ENCODE data around the gene BST2.
A peak's percentile ranks its signal among the peaks of the same experiment; 100 is the strongest.

The BST2 gene

GRCh38 chr19:17441241-17442021 is 36.0 kb upstream of the BST2 start:
- POLR2A ChIA-PET: interaction anchor here (0.6 to 1.4 kb wide), 6 partner anchors 8 to 418 kb away, joined by 3 to 9 read pairs (median 4); partner anchors contain the start of genes NXNL1 and RPL18A
- no peaks in the 10 kb centered on the region for H3K4me1 ChIP-seq (ENCODE audit: control insufficient read depth, insufficient read depth, low read length)
- TF ChIP-seq ZNF23 (tag by site-specific recombination; IDR thresholded peaks at IDR 0.05; ENCODE audit: borderline replicate concordance) (no peak), ZNF830 (tag by site-specific recombination; IDR thresholded peaks at IDR 0.05; ENCODE audit: low read depth) (no peak), ZNF777 (tag by site-specific recombination; IDR thresholded peaks at IDR 0.05; ENCODE audit: borderline replicate concordance) (no peak), ZNF274 (IDR thresholded peaks at IDR 0.05; ENCODE audit: low read length) (no peak), ZNF274 (tag by site-specific recombination; IDR thresholded peaks at IDR 0.05; ENCODE audit: borderline replicate concordance) (no peak), ZNF654 (tag by site-specific recombination; IDR thresholded peaks at IDR 0.05; ENCODE audit: low read depth) (peak; percentile 91), BCL11B (tag by site-specific recombination; IDR thresholded peaks at IDR 0.05; ENCODE audit: low read depth) (no peak), HOXA7 (CRISPR knock-in tag; IDR thresholded peaks at IDR 0.05; ENCODE audit: borderline replicate concordance) (no peak), ZNF843 (tag by site-specific recombination; IDR thresholded peaks at IDR 0.05) (no peak), SP7 (tag by site-specific recombination; IDR thresholded peaks at IDR 0.05) (0 out of 2 replicates have a peak, but pooled peaks have one; percentile 9), ZNF214 (tag by site-specific recombination; IDR thresholded peaks at IDR 0.05; ENCODE audit: borderline replicate concordance) (no peak), GLIS1 (tag by site-specific recombination; IDR thresholded peaks at IDR 0.05) (no peak), ZNF473 (tag by site-specific recombination; IDR thresholded peaks at IDR 0.05) (no peak), ZNF549 (tag by site-specific recombination; IDR thresholded peaks at IDR 0.05) (no peak), ZNF677 (tag by site-specific recombination; IDR thresholded peaks at IDR 0.05) (no peak), KLF9 (tag by site-specific recombination; IDR thresholded peaks at IDR 0.05; ENCODE audit: low read depth) (no peak), ZBTB17 (tag by site-specific recombination; IDR thresholded peaks at IDR 0.05) (no peak), ZNF121 (tag by site-specific recombination; IDR thresholded peaks at IDR 0.05) (no peak), ZNF211 (tag by site-specific recombination; IDR thresholded peaks at IDR 0.05; ENCODE audit: low read depth) (no peak), ZNF600 (tag by site-specific recombination; IDR thresholded peaks at IDR 0.05) (no peak), KLF1 (tag by site-specific recombination; IDR thresholded peaks at IDR 0.05) (no peak), ZNF404 (tag by site-specific recombination; IDR thresholded peaks at IDR 0.05) (no peak), ZNF2 (tag by site-specific recombination; IDR thresholded peaks at IDR 0.05) (no peak), YY2 (tag by site-specific recombination; IDR thresholded peaks at IDR 0.05) (no peak), KLF8 (tag by site-specific recombination; IDR thresholded peaks at IDR 0.05) (no peak), ZNF114 (tag by site-specific recombination; IDR thresholded peaks at IDR 0.05) (no peak), ZSCAN16 (tag by site-specific recombination; IDR thresholded peaks at IDR 0.05) (no peak), PRDM1 (tag by site-specific recombination; IDR thresholded peaks at IDR 0.05) (peak; percentile 25; the same call in 1 of the 2 replicates), ZNF529 (tag by site-specific recombination; IDR thresholded peaks at IDR 0.05; ENCODE audit: insufficient replicate concordance) (no peak), ZNF707 (tag by site-specific recombination; IDR thresholded peaks at IDR 0.05) (no peak)
- TF ChIP-seq, protein P1, sequence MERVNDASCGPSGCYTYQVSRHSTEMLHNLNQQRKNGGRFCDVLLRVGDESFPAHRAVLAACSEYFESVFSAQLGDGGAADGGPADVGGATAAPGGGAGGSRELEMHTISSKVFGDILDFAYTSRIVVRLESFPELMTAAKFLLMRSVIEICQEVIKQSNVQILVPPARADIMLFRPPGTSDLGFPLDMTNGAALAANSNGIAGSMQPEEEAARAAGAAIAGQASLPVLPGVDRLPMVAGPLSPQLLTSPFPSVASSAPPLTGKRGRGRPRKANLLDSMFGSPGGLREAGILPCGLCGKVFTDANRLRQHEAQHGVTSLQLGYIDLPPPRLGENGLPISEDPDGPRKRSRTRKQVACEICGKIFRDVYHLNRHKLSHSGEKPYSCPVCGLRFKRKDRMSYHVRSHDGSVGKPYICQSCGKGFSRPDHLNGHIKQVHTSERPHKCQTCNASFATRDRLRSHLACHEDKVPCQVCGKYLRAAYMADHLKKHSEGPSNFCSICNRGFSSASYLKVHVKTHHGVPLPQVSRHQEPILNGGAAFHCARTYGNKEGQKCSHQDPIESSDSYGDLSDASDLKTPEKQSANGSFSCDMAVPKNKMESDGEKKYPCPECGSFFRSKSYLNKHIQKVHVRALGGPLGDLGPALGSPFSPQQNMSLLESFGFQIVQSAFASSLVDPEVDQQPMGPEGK (tag by site-specific recombination; IDR thresholded peaks at IDR 0.05): no peak
- TF ChIP-seq, protein P2, sequence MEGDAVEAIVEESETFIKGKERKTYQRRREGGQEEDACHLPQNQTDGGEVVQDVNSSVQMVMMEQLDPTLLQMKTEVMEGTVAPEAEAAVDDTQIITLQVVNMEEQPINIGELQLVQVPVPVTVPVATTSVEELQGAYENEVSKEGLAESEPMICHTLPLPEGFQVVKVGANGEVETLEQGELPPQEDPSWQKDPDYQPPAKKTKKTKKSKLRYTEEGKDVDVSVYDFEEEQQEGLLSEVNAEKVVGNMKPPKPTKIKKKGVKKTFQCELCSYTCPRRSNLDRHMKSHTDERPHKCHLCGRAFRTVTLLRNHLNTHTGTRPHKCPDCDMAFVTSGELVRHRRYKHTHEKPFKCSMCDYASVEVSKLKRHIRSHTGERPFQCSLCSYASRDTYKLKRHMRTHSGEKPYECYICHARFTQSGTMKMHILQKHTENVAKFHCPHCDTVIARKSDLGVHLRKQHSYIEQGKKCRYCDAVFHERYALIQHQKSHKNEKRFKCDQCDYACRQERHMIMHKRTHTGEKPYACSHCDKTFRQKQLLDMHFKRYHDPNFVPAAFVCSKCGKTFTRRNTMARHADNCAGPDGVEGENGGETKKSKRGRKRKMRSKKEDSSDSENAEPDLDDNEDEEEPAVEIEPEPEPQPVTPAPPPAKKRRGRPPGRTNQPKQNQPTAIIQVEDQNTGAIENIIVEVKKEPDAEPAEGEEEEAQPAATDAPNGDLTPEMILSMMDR (tag by site-specific recombination; IDR thresholded peaks at IDR 0.05): peak; percentile 83
- TF ChIP-seq, protein P3, sequence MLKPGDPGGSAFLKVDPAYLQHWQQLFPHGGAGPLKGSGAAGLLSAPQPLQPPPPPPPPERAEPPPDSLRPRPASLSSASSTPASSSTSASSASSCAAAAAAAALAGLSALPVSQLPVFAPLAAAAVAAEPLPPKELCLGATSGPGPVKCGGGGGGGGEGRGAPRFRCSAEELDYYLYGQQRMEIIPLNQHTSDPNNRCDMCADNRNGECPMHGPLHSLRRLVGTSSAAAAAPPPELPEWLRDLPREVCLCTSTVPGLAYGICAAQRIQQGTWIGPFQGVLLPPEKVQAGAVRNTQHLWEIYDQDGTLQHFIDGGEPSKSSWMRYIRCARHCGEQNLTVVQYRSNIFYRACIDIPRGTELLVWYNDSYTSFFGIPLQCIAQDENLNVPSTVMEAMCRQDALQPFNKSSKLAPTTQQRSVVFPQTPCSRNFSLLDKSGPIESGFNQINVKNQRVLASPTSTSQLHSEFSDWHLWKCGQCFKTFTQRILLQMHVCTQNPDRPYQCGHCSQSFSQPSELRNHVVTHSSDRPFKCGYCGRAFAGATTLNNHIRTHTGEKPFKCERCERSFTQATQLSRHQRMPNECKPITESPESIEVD (tag by site-specific recombination; IDR thresholded peaks at IDR 0.05): no peak

More at GRCh38 chr19:17441241-17442021, 36.0 kb upstream of the BST2 start:
- no peak overlapping the region for H3K4me3 ChIP-seq (ENCODE audit: low read depth, low read length)
- H3K27ac ChIP-seq (ENCODE audit: extremely low read depth, low read depth, low read length): no peak overlapping the region
- no peaks in the 10 kb centered on the region for H3K9me3 ChIP-seq (ENCODE audit: control insufficient read depth, insufficient read depth, low read depth, low read length)
- H3K36me3 ChIP-seq (ENCODE audit: control insufficient read depth in 2 of 2, insufficient read depth in 1 of 2, low read length in 2 of 2): peaks cover 0 to under 1% of the 10 kb centered on the region in 2 experiments; a peak in 2 of 3 replicates
- CTCF ChIA-PET: interaction anchor here (0.5 to 4.1 kb wide), 45 partner anchors 8 to 939 kb away, joined by 3 to 53 read pairs (median 5); partner anchors contain the start of genes BST2, MVB12A, PGLS and RPL18A

All from HEK293 (cell line).